Panc1 (cell line): ENCODE results near the gene ACSM2B.

Experiments used
- CTCF ChIP-seq: fragments of 450-650 bp; IDR thresholded peaks from 2 replicates; pipeline ENCODE4 v1.5.1; 2017; ENCODE audit warnings: mild to moderate bottlenecking
- POLR2AphosphoS5 ChIP-seq: IDR thresholded peaks from 2 replicates; pipeline ENCODE4 v1.6.1; 2012; ENCODE audit warnings: mild to moderate bottlenecking, low read depth, low read length, moderate library complexity

- TF ChIP-seq CTCF (no peak), POLR2AphosphoS5 (no peak)
These were observed 38.0 kb downstream of the ACSM2B start for GRCh38 chr16:20538181-20538580.
